Activated CD4-positive, alpha-beta T cell treated with anti-CD3 and anti-CD28 coated beads, Interleukin-2, Interleukin-4, amounts not matched to agents 100 ng/mL and 50 ng/mL, durations not matched to agents 16 hours and 8 hours (primary cell): ENCODE data around the gene ZSCAN30.

Source experiments
- DNase-seq: peaks from one replicate; pipeline ENCODE4 v3.0.0-alpha.2; 2020; ENCODE audit warnings: low spot score

ZSCAN30 gene

GRCh38 chr18:35278969-35279368 lies 11.1 kb downstream of the ZSCAN30 start:
- no peak for DNase-seq

GRCh38 chr18:35278085-35278484 lies 11.9 kb downstream of the ZSCAN30 start:
- no peak for DNase-seq

- no peak for DNase-seq
These were observed 12.4 kb downstream of the ZSCAN30 start for GRCh38 chr18:35277633-35278032.

- DNase-seq: no peak
These were observed 13.8 kb downstream of the ZSCAN30 start for GRCh38 chr18:35276267-35276666.

GRCh38 chr18:35271656-35272055 lies 18.4 kb downstream of the ZSCAN30 start:
- DNase-seq: no peak

GRCh38 chr18:35268821-35269220 lies 21.2 kb downstream of the ZSCAN30 start:
- DNase-seq: no peak

GRCh38 chr18:35267809-35268208 lies 22.2 kb downstream of the ZSCAN30 start:
- no peak for DNase-seq

GRCh38 chr18:35267161-35267651 lies 22.8 kb downstream of the ZSCAN30 start:
- DNase-seq: no peak

GRCh38 chr18:35264409-35264808 lies 25.6 kb downstream of the ZSCAN30 start:
- DNase-seq: no peak

- DNase-seq: no peak
These were observed 33.1 kb downstream of the ZSCAN30 start for GRCh38 chr18:35256947-35257346.

GRCh38 chr18:35253655-35254287 lies 36.3 kb downstream of the ZSCAN30 start:
- no peak for DNase-seq

GRCh38 chr18:35252466-35252865 lies 37.6 kb downstream of the ZSCAN30 start:
- DNase-seq: no peak

- DNase-seq: no peak
These were observed 41.6 kb downstream of the ZSCAN30 start for GRCh38 chr18:35248429-35248828.

GRCh38 chr18:35247412-35248249 lies 42.4 kb downstream of the ZSCAN30 start:
- no peak for DNase-seq

GRCh38 chr18:35246831-35247230 lies 43.2 kb downstream of the ZSCAN30 start:
- no peak for DNase-seq

GRCh38 chr18:35245719-35246317 lies 44.2 kb downstream of the ZSCAN30 start:
- no peak for DNase-seq

- DNase-seq: no peak
These were observed 45.4 kb downstream of the ZSCAN30 start for GRCh38 chr18:35244671-35245070.

GRCh38 chr18:35242426-35242825 lies 47.6 kb downstream of the ZSCAN30 start:
- DNase-seq: no peak

- DNase-seq: no peak
These were observed 48.6 kb downstream of the ZSCAN30 start for GRCh38 chr18:35241448-35241804.

- DNase-seq: peak; percentile 96
These were observed 49.2 kb downstream of the ZSCAN30 start, which contains the start of gene ZNF397 for GRCh38 chr18:35240664-35241447. Gene ZNF397, plus strand, starts transcription at chr18:35241034. Its CDS starts 1,437 bp downstream, at chr18:35242471.

GRCh38 chr18:35239314-35239713 lies 50.7 kb downstream of the ZSCAN30 start:
- no peak for DNase-seq
